A673 (cell line): ENCODE data around the gene SCNM1.

ENCODE experiments used
- EZH2 ChIP-seq: fragments of 200-600 bp; sonication (generic); IDR thresholded peaks from 2 replicates; pipeline ENCODE4 v1.6.1; 2017; ENCODE audit warnings: borderline replicate concordance, low read depth, mild to moderate bottlenecking, mixed read lengths, antibody characterized with exemption, low read length; ENCODE audit not compliant: poor library complexity, severe bottlenecking
- TF ChIP-seq, protein P1 (sequence below): fragments of 300-800, 200-600 bp; sonication (generic); conservative IDR thresholded peaks from 2 replicates; pipeline ENCODE4 v1.5.1; 2017; ENCODE audit warnings: low read depth, mild to moderate bottlenecking, antibody characterized with exemption, low read length, moderate library complexity, mixed read lengths

DNA sequence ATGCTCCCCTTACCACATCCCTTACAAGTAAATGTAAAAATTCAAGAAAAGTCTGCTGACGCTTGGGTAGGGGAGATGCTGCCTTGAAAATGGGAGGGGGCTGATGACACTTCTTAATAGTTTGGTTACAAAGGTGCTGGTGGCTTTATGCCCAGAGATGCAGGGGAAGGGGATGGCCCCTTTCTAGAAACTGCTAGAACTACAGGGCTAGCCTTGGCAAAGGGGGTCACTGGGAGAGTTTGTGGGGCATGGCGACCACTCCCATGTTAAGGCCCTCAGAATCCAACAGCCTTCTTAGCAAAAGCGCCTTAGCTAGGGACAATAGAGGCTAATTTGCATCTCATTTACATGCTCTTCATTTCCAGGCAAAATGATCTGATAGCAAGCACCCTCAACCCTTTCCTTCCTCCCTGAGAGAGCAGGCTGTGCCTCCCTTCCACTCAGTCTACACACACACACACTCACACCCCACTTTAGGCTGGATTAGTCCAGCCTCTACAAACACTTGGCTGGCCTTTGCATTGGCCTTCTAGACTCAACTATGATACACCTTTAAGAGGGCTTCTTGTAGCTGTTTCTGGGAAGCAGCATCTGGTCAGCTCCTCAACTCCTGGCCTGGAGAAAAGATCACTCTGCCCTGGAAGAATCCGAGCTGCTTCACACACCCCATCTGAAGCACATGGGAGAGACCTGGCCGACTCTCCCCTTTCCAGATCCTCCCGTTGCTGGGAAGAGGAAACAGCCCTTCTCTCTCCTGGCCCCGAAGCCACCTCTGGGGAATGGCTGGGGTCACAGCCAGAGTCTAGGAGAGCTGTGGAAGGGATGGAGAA, 21.3 kb upstream of the SCNM1 start:
- no peak for TF ChIP-seq EZH2
- TF ChIP-seq, protein P1, sequence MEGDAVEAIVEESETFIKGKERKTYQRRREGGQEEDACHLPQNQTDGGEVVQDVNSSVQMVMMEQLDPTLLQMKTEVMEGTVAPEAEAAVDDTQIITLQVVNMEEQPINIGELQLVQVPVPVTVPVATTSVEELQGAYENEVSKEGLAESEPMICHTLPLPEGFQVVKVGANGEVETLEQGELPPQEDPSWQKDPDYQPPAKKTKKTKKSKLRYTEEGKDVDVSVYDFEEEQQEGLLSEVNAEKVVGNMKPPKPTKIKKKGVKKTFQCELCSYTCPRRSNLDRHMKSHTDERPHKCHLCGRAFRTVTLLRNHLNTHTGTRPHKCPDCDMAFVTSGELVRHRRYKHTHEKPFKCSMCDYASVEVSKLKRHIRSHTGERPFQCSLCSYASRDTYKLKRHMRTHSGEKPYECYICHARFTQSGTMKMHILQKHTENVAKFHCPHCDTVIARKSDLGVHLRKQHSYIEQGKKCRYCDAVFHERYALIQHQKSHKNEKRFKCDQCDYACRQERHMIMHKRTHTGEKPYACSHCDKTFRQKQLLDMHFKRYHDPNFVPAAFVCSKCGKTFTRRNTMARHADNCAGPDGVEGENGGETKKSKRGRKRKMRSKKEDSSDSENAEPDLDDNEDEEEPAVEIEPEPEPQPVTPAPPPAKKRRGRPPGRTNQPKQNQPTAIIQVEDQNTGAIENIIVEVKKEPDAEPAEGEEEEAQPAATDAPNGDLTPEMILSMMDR, result no peak
